Measurements from ENCODE around the gene CIAO3.

The CIAO3 gene

DNA sequence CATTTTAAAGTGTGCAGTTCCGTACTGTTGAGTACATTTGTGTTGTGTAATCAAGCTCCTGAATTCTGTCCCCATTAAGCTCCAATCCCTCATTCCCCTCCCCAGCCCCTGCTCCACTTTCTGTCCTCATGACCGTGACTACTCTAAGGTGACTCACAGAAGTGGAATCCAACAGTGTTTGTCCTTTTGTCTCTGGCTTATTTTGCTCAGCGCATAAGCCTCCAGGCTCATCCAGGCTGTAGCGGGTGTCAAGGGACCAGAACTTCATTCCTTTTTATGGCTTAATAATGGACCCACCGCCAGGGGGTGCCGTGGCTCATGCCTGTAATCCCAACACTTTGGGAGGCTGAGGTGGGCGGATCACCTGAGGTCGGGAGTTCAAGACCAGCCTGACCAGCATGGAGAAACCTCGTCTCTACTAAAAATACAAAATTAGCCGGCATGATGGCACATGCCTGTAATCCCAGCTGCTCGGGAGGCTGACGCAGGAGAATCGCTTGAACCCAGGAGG is 28.0 kb downstream of the CIAO3 start:
- in situ Hi-C loops (cut with HindIII; ENCODE audit: low sequenced_read_pairs) = loop anchor here (5.0 to 10.0 kb wide), 2 partner anchors 58 to 265 kb away; no protein-coding TSS in a partner anchor

DNA sequence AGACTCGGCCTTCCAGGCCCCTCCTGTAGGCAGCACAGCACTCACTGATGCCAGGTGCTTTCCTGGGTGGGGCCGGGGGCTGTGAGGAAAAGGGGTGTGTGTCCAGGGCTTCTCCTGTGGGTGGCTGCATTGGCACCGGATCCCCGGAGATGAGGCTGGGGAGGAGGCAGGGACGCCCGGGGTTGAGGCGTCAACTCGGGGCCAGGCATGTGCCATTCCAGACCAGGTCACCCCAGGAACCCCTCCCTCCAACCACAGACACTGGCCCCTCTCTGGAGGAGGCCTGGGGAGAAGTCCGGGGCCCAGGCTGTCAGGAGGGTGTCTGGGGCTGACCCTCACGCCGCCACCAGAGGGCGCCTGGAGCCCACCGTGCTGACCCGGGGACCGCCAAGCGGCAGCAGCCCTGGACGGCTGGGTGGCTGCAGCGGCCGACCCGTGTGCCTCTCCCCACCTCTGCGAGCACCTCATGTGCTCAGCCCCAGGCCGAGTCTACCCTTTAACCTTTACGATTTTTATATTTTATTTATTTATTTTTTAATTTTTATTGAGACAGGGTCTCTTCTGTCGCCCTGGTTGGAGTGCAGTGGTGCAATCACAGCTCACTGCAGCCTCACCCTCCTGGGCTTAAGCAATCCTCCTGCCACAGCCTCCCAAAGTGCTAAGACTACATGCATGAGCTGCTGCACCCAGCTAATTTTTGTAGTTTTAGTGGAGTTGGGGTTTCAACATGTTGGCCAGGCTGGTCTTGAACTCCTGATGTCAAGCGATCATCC is 29.1 kb downstream of the CIAO3 start:
- in situ Hi-C loops (cut with HindIII; ENCODE audit: low sequenced_read_pairs) = loop anchor here (5.0 to 10.0 kb wide), 2 partner anchors 57 to 266 kb away; no protein-coding TSS in a partner anchor

DNA sequence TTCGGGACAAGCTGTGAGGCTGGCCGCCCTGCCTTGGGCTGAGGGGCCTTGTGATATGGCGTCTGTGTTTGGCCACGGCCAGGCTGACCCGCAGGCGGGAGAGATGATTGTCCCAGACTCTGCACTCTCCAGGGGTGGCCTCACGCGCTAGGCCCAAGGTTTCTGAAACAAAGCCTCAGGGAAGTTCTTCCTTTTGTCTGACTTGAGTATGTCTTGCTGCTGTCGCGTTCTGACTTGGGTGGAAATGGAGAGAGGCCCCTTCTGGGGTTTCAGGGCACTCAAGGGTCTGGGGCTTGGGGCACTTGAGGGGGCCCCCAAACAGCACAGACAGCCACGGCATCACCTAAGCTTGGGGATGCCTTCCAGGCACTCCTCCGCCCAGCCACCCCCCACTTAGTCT is 29.7 kb downstream of the CIAO3 start:
- in situ Hi-C loops (cut with HindIII; ENCODE audit: low sequenced_read_pairs) = loop anchor here (5.0 to 10.0 kb wide), 2 partner anchors 56 to 266 kb away; no protein-coding TSS in a partner anchor

DNA sequence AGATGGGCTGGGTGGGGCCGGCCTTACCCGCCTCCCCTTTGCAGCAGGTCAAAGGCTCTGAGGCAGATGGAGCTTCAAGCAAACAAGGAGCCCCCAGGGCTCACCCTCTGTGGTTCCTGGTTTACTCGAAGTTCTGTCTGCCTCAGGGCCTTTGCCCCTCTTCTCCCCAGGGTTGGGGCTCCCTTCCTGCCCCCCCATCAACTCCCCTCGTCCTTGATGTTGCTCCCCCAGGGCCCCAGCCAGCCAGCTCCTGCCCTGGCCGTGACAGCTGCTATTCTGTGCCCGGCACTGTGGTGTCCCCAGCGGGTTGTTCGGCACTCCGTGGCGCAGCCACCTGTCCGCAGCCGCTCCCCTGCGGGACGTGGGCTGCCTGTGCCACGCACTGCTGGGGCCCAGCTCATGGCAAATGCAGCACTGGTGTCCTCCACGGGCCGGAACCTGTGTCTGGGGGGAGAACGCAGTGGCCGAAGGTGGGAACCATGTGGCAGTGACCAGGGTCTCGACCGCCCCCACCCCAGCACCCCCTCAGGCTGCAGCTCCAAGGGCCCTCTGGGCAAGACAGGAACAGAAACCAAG is 30.2 kb downstream of the CIAO3 start:
- in situ Hi-C loops (cut with HindIII; ENCODE audit: low sequenced_read_pairs) = loop anchor here (5.0 to 10.0 kb wide), 2 partner anchors 56 to 267 kb away; no protein-coding TSS in a partner anchor

- in situ Hi-C loops (cut with HindIII; ENCODE audit: low sequenced_read_pairs) = loop anchor here (5.0 to 10.0 kb wide), 2 partner anchors 55 to 267 kb away; no protein-coding TSS in a partner anchor
Measured at GRCh38 chr16:709566-710499, 31.0 kb downstream of the CIAO3 start.

GRCh38 chr16:708959-709358 is 31.8 kb downstream of the CIAO3 start:
- in situ Hi-C loops (cut with HindIII; ENCODE audit: low sequenced_read_pairs) = no loop called here

DNA sequence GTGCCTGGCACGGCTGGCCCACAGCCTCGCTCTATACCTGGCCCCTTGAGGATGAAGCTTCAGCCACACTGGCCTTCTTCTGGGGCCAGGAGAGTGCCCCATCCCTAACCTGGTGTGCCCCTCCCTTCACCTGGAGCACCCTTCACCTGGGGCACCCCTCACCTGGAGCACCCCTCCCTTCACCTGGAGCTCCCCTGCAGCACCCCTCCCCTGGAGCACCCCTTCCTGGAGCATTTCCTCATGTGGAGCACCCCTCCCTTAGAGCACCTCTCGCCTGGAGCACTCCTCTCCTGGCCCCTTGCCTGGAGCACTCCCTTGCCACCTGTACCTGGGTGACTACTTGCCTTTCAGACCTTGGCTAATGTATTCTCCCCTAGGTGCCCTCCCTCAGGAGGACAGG is 32.8 kb downstream of the CIAO3 start:
- in situ Hi-C loops (cut with HindIII; ENCODE audit: low sequenced_read_pairs) = no loop called here

GRCh38 chr16:707062-707538 is 33.7 kb downstream of the CIAO3 start:
- in situ Hi-C loops (cut with HindIII; ENCODE audit: low sequenced_read_pairs) = no loop called here

DNA sequence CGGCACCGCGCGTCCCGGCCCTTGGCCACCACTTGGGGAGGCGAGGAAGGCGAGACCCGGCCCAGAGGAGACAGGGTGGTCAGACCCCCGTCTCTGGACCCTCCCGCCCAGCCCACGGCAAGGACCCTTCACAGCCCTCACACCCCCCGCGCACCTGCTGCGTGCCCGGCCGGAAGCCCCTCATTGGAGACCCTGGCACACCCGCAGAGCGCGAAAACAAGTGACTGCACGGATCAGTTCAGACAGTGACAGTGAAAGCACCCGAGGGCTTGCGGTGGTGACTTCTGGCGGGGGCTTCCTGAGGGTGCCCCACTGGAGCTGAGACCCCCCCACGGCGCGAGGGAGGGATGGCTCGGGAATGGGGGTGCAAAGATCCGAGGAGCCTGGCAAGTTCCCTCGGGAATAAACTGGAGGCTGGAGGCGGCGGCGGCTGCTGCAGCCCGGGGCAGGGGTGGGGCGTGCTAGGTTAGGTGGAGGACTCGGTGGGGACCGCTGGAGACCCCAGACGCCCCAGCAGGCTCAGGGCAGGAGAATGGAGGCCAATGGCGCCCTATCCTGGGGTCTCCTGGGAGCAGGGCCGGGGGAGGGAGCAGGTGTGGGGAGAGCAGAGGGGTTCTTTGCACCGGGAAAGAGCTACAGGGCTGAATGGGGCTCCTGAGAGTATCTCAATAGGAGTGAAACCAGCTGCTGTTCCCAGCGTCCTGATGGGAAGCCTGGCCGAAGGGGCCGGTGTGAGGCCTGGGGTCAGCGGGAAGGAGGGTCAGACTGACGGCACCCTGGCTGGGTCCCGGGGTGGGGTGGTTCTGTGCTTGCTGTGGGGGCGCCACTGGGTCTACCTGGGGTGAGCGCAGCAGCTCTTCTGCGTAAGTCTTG is 34.4 kb downstream of the CIAO3 start:
- in situ Hi-C loops (cut with HindIII; ENCODE audit: low sequenced_read_pairs) = no loop called here

- in situ Hi-C loops (cut with HindIII; ENCODE audit: low sequenced_read_pairs) = no loop called here
Measured at GRCh38 chr16:705431-706188, 35.2 kb downstream of the CIAO3 start, which contains the start of gene FBXL16. Gene FBXL16, minus strand, starts transcription at chr16:705801. Its CDS starts 8,396 bp downstream, at chr16:697405.

DNA sequence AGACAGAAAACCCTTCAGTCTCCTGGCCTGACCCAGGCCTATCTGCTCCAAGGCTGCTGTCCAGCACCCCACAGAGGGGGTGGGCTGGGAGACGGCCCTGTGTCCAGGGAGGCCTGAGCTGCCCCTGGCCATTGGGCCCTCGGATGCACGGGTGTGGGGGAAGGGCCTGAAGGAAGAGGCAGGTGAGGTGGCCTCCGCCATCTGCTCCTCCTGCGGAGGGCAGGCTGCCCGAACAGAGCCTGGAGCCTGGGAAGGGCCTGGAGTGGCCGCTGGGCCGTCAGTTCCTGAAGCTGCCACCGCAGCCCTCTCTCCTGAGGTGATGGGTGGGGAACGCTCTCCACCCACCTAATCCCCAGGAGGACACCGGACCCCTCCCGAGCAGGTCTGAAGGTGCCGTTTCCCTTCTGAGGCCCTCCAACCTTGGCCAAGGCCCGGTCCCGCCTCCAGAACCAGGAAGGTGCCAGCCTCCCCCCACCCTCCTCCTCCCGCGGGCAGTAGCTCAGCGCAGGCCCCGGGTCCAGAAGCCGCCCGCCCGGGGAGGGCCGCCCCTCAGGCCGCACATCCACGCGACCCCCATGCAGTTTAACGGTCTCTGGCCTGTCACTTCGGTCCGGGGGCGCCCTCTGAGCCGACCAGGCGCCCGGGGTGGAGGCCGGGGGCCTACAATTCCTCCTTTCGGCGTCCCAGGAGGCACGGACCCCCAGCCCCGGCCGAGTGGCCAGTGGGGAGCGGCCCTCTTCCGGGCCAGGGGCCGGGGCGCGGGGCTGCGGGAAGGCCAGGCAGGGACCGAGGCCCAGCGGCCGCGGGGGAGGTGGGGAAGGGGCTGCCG is 36.0 kb downstream of the CIAO3 start:
- in situ Hi-C loops (cut with HindIII; ENCODE audit: low sequenced_read_pairs) = no loop called here

DNA sequence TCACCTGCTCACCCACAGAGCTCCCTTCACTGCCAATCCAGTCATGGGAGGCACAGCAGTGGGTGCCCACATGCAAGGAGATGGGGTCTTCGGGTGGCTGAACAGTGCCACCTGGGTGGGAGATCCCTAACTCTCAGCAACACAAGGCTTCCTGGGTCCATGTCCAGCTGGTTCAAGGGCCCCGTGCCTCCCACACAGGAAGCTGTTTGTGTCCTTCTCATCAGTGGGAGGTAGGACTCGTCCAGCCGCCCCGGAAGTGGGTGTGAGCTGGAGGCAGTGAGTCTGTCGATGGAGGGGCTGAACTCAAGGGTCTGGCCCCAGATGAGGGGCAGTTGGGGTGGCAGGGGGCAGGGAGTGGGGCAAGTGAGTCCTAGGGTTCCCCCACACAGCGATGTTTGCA is 36.8 kb downstream of the CIAO3 start:
- in situ Hi-C loops (cut with HindIII; ENCODE audit: low sequenced_read_pairs) = no loop called here

DNA sequence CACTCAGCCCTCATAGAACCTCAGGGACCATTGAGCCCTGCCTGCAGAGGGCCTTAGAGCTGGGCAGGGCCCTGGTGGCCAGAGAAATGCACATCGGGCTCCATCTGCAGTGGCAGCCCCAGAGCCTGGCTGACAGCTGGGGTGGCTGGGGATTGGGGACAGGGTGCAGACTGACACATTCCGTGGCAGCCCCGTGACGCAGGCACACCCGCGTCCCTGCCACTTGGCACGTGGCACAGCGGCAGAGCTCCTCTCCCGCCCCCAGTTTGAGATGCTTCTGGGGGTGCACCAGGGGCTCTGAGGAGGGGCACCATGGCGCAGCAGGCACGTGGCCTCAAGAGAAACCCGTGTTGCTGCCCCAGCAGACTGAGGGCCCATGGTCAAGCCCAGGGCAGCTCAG is 37.4 kb downstream of the CIAO3 start:
- in situ Hi-C loops (cut with HindIII; ENCODE audit: low sequenced_read_pairs) = no loop called here

GRCh38 chr16:702341-702740 is 38.5 kb downstream of the CIAO3 start:
- in situ Hi-C loops (cut with HindIII; ENCODE audit: low sequenced_read_pairs) = no loop called here

- in situ Hi-C loops (cut with HindIII; ENCODE audit: low sequenced_read_pairs) = no loop called here
Measured at GRCh38 chr16:700684-701584, 39.9 kb downstream of the CIAO3 start.

DNA sequence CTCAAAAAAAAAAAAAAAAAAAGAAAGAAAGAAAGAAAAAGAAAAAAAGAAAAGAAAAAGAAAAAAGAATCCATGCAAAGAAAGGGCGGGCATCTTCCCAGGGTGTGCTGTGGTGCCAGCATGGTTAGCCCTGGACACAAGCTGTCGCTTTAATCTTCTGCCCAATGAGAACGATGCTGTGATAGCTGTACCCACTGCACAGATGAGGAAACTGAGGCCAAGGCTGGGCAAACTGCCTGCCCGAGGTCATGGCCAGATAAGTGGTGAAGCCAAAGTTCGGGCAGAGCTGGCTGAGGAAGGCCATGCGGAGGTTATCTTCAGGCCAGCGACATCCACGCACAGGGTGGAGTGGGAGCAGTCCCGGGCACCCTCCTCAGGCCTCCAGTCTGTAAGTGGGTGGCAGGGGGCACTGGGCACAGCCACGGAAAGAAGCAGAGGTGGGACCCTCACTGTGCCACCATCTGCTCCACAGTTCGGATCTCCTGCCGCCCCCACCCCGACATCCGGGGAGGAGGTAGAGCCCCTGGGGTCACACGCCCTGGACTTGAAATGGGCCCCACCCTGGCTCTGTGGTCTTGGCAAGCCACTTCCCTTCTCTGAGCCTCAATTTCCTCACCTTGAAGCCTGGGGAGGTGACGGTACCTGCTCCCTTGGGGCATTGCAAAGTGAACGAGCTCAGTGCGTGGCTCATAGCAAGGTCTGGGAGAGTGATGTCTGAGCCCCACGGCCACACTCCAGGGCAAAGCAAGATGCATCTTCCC is 41.7 kb downstream of the CIAO3 start:
- in situ Hi-C loops (cut with HindIII; ENCODE audit: low sequenced_read_pairs) = no loop called here
